Measurements from ENCODE around the gene STK17B. TPM values are rescaled to one million over a fixed set of nuclear protein-coding genes. Genes with fewer than 3 reads are reported as not detected.

The STK17B gene
- total RNA-seq, 2 experiments from 2014 or later: 645 to 648 TPM

DNA sequence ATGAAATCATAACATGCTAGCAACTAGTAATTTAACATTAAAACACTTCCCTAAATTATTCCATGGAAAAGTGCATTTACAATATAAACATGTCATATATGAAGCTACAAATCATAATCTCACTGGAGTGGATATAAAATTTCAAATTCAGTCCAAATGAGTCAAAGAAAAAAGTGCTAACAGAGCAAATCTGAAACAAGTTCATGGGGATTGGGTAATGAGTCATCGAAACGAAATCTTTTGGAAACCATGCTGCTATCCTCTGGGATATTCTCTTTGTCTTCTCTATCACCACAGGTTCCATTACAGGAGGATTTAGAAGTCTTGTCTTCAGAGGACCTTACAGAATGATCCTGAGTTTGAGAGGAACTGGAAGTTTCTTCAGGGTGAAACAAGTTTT is 34.1 kb downstream of the STK17B start:
- intact Hi-C loops (cut with DNase I, micrococcal nuclease): loop anchor here in 1 of 2 experiments (2.0 kb wide), 1 partner anchor 18 kb away; no protein-coding TSS in a partner anchor
- Histone ChIP-seq H3K36me3 (ENCODE audit: insufficient read depth, low read length) (peaks cover 84% of the 10 kb centered on the region), H3K27ac (ENCODE audit: low read depth in 1 of 2, low read length in 2 of 2) (no peak overlapping the region), H3K4me1 (ENCODE audit: insufficient read depth, low read length) (peaks cover 9% of the 10 kb centered on the region), H3K4me3 (ENCODE audit: low read length) (no peak overlapping the region), H3K27me3 (ENCODE audit: control insufficient read depth in 1 of 2, insufficient read depth in 2 of 2, low read length in 2 of 2) (no peaks in the 10 kb centered on the region), H3K9me3 (ENCODE audit: control insufficient read depth in 1 of 2, insufficient read depth in 1 of 2, low read length in 2 of 2) (peaks cover 10 to 16% of the 10 kb centered on the region in 2 experiments)
- POLR2A ChIA-PET: interaction anchor here (5.9 kb wide), 1 partner anchor 33 kb away, joined by 28 read pairs; the partner anchor contains the start of gene STK17B
- Mint-ChIP-seq H3K4me1 (ENCODE audit: low read depth) (peaks cover 58% of the 10 kb centered on the region), H3K27ac (peak overlapping the region; percentile 76), H3K9me3 (peaks cover 12% of the 10 kb centered on the region), H3K36me3 (ENCODE audit: low read depth) (peaks cover 100% of the 10 kb centered on the region), H3K27me3 (no peaks in the 10 kb centered on the region), H3K4me3 (peak overlapping the region; percentile 1)
- no peak for DNase-seq
- ATAC-seq (ENCODE audit: poor library complexity): no peak
- CTCF ChIA-PET: interaction anchor here (1.2 to 1.3 kb wide), 2 partner anchors 36 to 84 kb away, joined by 3 to 5 read pairs; no protein-coding TSS in a partner anchor
- TF ChIP-seq CTCF (IDR thresholded peaks at IDR 0.05): no peak

GRCh38 chr2:196136151-196136550 is 35.2 kb downstream of the STK17B start:
- peaks cover 58% of the 10 kb centered on the region for H3K4me1 Mint-ChIP-seq (ENCODE audit: low read depth)
- H3K4me3 ChIP-seq (ENCODE audit: low read length): no peak overlapping the region
- no peak for TF ChIP-seq CTCF (IDR thresholded peaks at IDR 0.05)
- peak; percentile 18 for ATAC-seq (ENCODE audit: poor library complexity)
- no peaks in the 10 kb centered on the region for H3K27me3 ChIP-seq (ENCODE audit: control insufficient read depth in 1 of 2, insufficient read depth in 2 of 2, low read length in 2 of 2)
- peaks cover 17% of the 10 kb centered on the region for H3K4me1 ChIP-seq (ENCODE audit: insufficient read depth, low read length)
- no peak overlapping the region for H3K27ac ChIP-seq (ENCODE audit: low read depth in 1 of 2, low read length in 2 of 2)
- peak overlapping the region; percentile 76 for H3K27ac Mint-ChIP-seq
- DNase-seq: no peak
- peaks cover 73% of the 10 kb centered on the region for H3K36me3 ChIP-seq (ENCODE audit: insufficient read depth, low read length)
- H3K9me3 ChIP-seq (ENCODE audit: control insufficient read depth in 1 of 2, insufficient read depth in 1 of 2, low read length in 2 of 2): peaks cover 16 to 27% of the 10 kb centered on the region in 2 experiments
- ChIA-PET POLR2A (interaction anchor here (0.6 to 4.6 kb wide), 2 partner anchors 35 to 149 kb away, joined by 3 to 24 read pairs; partner anchors contain the start of gene STK17B), CTCF (interaction anchor here (1.2 kb wide), 1 partner anchor 85 kb away, joined by 5 read pairs; no protein-coding TSS in a partner anchor)
- no peaks in the 10 kb centered on the region for H3K27me3 Mint-ChIP-seq
- H3K9me3 Mint-ChIP-seq: peaks cover 17% of the 10 kb centered on the region
- intact Hi-C loops (cut with DNase I, micrococcal nuclease): loop anchor here in 1 of 2 experiments (2.0 kb wide), 1 partner anchor 19 kb away; no protein-coding TSS in a partner anchor
- peaks cover 100% of the 10 kb centered on the region for H3K36me3 Mint-ChIP-seq (ENCODE audit: low read depth)
- H3K4me3 Mint-ChIP-seq: peak overlapping the region; percentile 40

DNA sequence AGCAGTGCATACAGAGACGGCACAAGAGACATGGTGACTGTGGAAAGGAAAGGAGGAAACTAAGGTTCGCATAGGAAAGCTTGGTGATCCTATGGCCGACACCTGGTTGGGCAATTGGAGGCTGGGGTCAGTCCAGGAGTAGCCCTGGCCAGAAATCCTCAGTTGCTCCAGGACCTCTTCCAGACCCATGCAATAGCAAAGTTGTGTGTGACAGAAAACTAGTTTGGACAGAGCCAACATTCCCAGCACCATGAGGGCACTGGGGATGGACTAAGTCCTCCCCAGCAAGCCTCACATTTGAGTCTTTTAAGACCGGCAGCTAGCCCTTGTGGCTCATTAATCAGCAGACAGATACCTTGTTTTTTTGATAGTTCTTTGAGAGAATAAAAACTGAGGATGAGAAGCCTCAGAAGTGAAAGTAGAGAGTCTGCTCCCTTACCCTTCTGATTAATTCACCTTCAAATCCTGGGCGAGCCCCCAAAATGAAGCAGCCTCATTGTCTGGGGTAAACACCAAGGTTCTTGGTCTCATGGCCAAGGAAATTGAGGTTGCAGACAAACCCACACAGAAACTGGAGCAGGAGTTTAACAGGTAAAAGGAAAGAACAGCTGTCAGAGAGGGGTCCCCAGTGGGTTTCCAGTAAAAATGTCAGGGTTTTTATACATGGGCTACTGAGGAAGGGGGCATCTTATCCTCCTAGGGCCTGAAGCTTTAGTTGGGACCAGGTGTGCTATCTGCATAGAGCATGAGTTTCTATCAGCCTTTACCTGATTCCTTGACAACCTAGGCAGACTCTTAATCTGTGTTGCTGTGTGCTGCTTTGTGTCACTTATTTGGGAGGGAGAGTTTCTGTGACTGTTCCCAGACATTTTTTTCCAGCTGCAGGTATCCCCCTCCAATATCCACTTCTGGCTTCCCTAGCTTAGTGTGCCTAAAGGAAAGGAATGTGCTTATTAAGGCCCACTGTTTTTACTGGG is 39.1 kb downstream of the STK17B start:
- H3K9me3 Mint-ChIP-seq: peaks cover 27% of the 10 kb centered on the region
- peak overlapping the region in 1 of 2 donors; percentile 27 for H3K27ac ChIP-seq (ENCODE audit: low read depth in 1 of 2, low read length in 2 of 2)

More for the DNA sequence above, 39.1 kb downstream of the STK17B start:
- ChIA-PET CTCF (interaction anchor here (0.7 to 0.9 kb wide), 4 partner anchors 8 to 205 kb away, joined by 3 read pairs; no protein-coding TSS in a partner anchor), POLR2A (interaction anchor here (0.8 to 4.6 kb wide), 10 partner anchors 12 to 146 kb away, joined by 3 to 24 read pairs (median 3); partner anchors contain the start of gene STK17B)
- H3K4me1 Mint-ChIP-seq (ENCODE audit: low read depth): peaks cover 30% of the 10 kb centered on the region
- Histone ChIP-seq H3K36me3 (ENCODE audit: insufficient read depth, low read length) (peaks cover 34% of the 10 kb centered on the region), H3K4me3 (ENCODE audit: low read length) (no peak overlapping the region), H3K27me3 (ENCODE audit: control insufficient read depth in 1 of 2, insufficient read depth in 2 of 2, low read length in 2 of 2) (no peaks in the 10 kb centered on the region), H3K9me3 (ENCODE audit: control insufficient read depth in 1 of 2, insufficient read depth in 1 of 2, low read length in 2 of 2) (peaks cover 25 to 61% of the 10 kb centered on the region in 2 experiments), H3K4me1 (ENCODE audit: insufficient read depth, low read length) (peaks cover 8% of the 10 kb centered on the region)
- peak overlapping the region; percentile 7 for H3K4me3 Mint-ChIP-seq
- peaks cover 88% of the 10 kb centered on the region for H3K36me3 Mint-ChIP-seq (ENCODE audit: low read depth)
- H3K27ac Mint-ChIP-seq: peak overlapping the region; percentile 77
- ATAC-seq (ENCODE audit: poor library complexity): peak; percentile 25
- intact Hi-C loops (cut with DNase I, micrococcal nuclease): loop anchor here in 1 of 2 experiments (2.0 to 5.0 kb wide), 3 partner anchors 35 to 205 kb away; no protein-coding TSS in a partner anchor
- no peak for TF ChIP-seq CTCF (IDR thresholded peaks at IDR 0.05)
- DNase-seq: peak in 12 of 14 experiments; percentile 31 to 72 (median 45)
- no peaks in the 10 kb centered on the region for H3K27me3 Mint-ChIP-seq
